Transverse colon (tissue), 4 donors: ENCODE data around the gene PDF. TPM values are rescaled to one million over a fixed set of nuclear protein-coding genes. Genes with fewer than 3 reads are reported as not detected.

Experiments used
- DNase-seq: peaks from one replicate; pipeline ENCODE4 v3.0.0-alpha.2; 2019
- H3K27ac ChIP-seq, 4 donors: fragments of 200-600 bp; sonication (generic); 2 replicates each; pipeline ENCODE4 v1.5.1; 2016 to 2018; ENCODE audit warnings: inconsistent platforms in 4 of 4
- H3K27me3 ChIP-seq: fragments of 200-600 bp; sonication (generic); 2 replicates; pipeline ENCODE4 v1.5.1; 2017; ENCODE audit warnings: inconsistent platforms
- H3K36me3 ChIP-seq, 4 donors: fragments of 200-600 bp; sonication (generic); 2 replicates each; pipeline ENCODE4 v1.5.1; 2017 to 2019; ENCODE audit warnings: inconsistent platforms in 4 of 4
- H3K4me1 ChIP-seq, 4 donors: fragments of 200-600 bp; sonication (generic); 2 replicates each; pipeline ENCODE4 v1.5.1; 2017 to 2020; ENCODE audit warnings: inconsistent platforms in 4 of 4
- H3K4me3 ChIP-seq, 4 donors: fragments of 200-600 bp; sonication (generic); 1 replicate in 1 of 4; 2 replicates in 3 of 4; pipeline versions ENCODE4 v1.5.1 to v1.6.1; 2017 to 2019; ENCODE audit warnings: inconsistent platforms in 4 of 4
- H3K9me3 ChIP-seq, 2 donors: fragments of 200-600 bp; sonication (generic); 2 replicates each; pipeline ENCODE4 v1.5.1; 2017 to 2019; ENCODE audit warnings: inconsistent platforms in 2 of 2
- CTCF ChIP-seq, 5 experiments: fragments of 200-600 bp in 3 of 5; fragments of 450-650 bp in 2 of 5; sonication (generic) in 3 of 5; IDR thresholded peaks; 1 replicate in 2 of 5; 2 replicates in 3 of 5; pipeline ENCODE4 v1.5.1; 2016 to 2017; ENCODE audit warnings: antibody characterized with exemption in 5 of 5, inconsistent platforms in 3 of 5, mild to moderate bottlenecking in 2 of 5, moderate library complexity in 1 of 5
- EP300 ChIP-seq: sonication (generic); formaldehyde crosslinking; IDR thresholded peaks from one replicate; pipeline ENCODE4 v1.6.1; 2017; ENCODE audit warnings: antibody characterized with exemption, low read depth
- POLR2A ChIP-seq: fragments of 450-650 bp; IDR thresholded peaks from one replicate; pipeline ENCODE4 v1.6.1; 2016; ENCODE audit warnings: antibody characterized with exemption, mild to moderate bottlenecking, moderate library complexity
- POLR2AphosphoS5 ChIP-seq, 3 donors: sonication (generic); formaldehyde crosslinking; IDR thresholded peaks; one replicate each; pipeline ENCODE4 v1.6.1; 2016; ENCODE audit warnings: antibody characterized with exemption in 3 of 3
- WGBS, 2 donors: methylation state at CpG; one replicate each; pipeline ENCODE4 v1.1.5; 2018; ENCODE audit warnings: low coverage in 1 of 2; 5-methylcytosine and 5-hydroxymethylcytosine counted together
- in situ Hi-C, 4 donors: fragments of 200-750 bp; cut with MboI; loops; one replicate each; pipeline versions ENCODE4 v1.15.0 to v1.15.1; 2017; ENCODE audit warnings: low sequenced_read_pairs in 3 of 4, low pct_ligation_motif_present in 1 of 4, low pct_unique_long_range_greater_than_20kb in 1 of 4
- intact Hi-C: fragments of 100-400 bp; cut with DNase I; formaldehyde crosslinking; loops from one replicate; pipeline ENCODE4 v1.15.1; 2023; ENCODE audit warnings: low total_unique reads
- total RNA-seq, 4 donors: library from RNA; depleted of rRNA; stranded (reverse); fragments of >200 nt; gene quantifications; one replicate each; pipeline ENCODE4 v1.1.0, GENCODE V29; 2016

The PDF gene
- total RNA-seq, 4 donors from 2014 or later, result 2.2 to 19.5 (median 8.8) TPM

DNA sequence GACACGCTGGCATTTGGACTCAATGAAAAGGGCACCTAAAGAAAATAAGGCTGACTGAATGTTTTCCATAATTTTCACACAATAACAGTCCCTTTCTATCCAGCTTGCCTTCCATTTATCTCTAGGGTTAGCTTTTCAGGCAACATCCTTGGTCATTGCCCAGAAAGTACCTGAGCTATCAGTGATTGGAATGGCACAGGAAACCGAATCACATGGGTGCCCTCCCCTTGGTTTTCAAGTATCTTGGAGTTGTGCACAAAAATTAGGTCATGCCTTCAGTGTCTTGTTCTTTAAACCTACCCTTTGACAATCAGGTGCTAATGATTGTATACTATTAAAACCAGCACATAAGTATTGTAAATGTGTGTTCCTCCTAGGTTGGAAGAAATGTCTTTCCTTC lies 22.5 kb downstream of the PDF start:
- Histone ChIP-seq H3K9me3 (no peaks in the 10 kb centered on the region), H3K4me3 (no peak overlapping the region), H3K4me1 (peaks cover 10 to 15% (median 13%) of the 10 kb centered on the region in 4 donors), H3K27ac (no peak overlapping the region), H3K27me3 (no peaks in the 10 kb centered on the region), H3K36me3 (peaks cover 0 to 4% (median 0%) of the 10 kb centered on the region in 4 donors)
- no peak for DNase-seq
- intact Hi-C loops, result no loop called here
- TF ChIP-seq POLR2AphosphoS5 (IDR thresholded peaks at IDR 0.05) (no peak), POLR2A (no peak), CTCF (IDR thresholded peaks at IDR 0.05) (no peak), EP300 (no peak)
- WGBS, 2 donors, result 94 to 100% methylated on average over 1 to 2 of the region's 2 CpGs
- in situ Hi-C loops, result no loop called here

DNA sequence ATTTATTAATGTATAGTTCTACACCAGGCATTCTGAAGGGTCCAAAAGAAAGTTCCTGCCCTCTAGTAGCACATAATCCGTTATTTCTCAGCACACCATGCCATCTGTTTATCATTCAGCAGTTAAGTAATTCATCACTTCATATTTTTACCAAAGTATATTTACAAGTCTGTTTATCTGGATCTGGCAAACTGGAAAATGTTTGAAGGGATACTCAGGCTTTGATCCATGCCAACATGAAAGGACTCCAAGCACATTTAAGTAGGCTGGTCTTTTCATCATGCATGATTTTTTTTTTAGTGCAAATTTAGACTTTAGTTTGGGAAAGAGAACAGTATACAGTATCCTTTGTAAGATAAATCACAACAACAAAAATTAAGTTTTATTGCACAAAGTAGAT lies 23.3 kb downstream of the PDF start:
- H3K27ac ChIP-seq, result no peak overlapping the region
- no peak overlapping the region for H3K4me3 ChIP-seq
- 64 to 90% methylated on average over 1 of the region's 1 CpG for WGBS, 2 donors
- H3K36me3 ChIP-seq, result peaks cover 0 to 4% (median 0%) of the 10 kb centered on the region in 4 donors
- no peak for TF ChIP-seq CTCF (IDR thresholded peaks at IDR 0.05)
- no peak for TF ChIP-seq POLR2AphosphoS5 (IDR thresholded peaks at IDR 0.05)
- TF ChIP-seq POLR2A, result no peak
- TF ChIP-seq EP300, result no peak
- H3K9me3 ChIP-seq, result no peaks in the 10 kb centered on the region
- no peak for DNase-seq
- H3K27me3 ChIP-seq, result no peaks in the 10 kb centered on the region
- intact Hi-C loops, result no loop called here
- peaks cover 2 to 7% (median 5%) of the 10 kb centered on the region in 4 donors for H3K4me1 ChIP-seq
- in situ Hi-C loops, result no loop called here

- Histone ChIP-seq H3K36me3 (peaks cover 0 to 9% (median under 1%) of the 10 kb centered on the region in 4 donors), H3K4me3 (no peak overlapping the region), H3K27me3 (no peaks in the 10 kb centered on the region), H3K4me1 (peaks cover 0 to 6% (median 3%) of the 10 kb centered on the region in 4 donors), H3K27ac (no peak overlapping the region), H3K9me3 (no peaks in the 10 kb centered on the region)
- no peak for DNase-seq
- TF ChIP-seq POLR2AphosphoS5 (IDR thresholded peaks at IDR 0.05) (no peak), EP300 (no peak), POLR2A (no peak), CTCF (IDR thresholded peaks at IDR 0.05) (no peak)
- WGBS, 2 donors, result 70 to 91% methylated on average over 1 of the region's 1 CpG
- in situ Hi-C loops (no loop called here), intact Hi-C loops (no loop called here)
Observed at GRCh38 chr16:69306031-69306430, 24.4 kb downstream of the PDF start.

GRCh38 chr16:69302301-69302700 lies 28.1 kb downstream of the PDF start:
- H3K27me3 ChIP-seq, result no peaks in the 10 kb centered on the region
- TF ChIP-seq POLR2AphosphoS5 (IDR thresholded peaks at IDR 0.05) (no peak), CTCF (IDR thresholded peaks at IDR 0.05) (no peak), POLR2A (no peak), EP300 (no peak)

More at GRCh38 chr16:69302301-69302700, 28.1 kb downstream of the PDF start:
- Histone ChIP-seq H3K27ac (no peak overlapping the region), H3K9me3 (no peaks in the 10 kb centered on the region), H3K4me1 (no peaks in the 10 kb centered on the region), H3K36me3 (peaks cover 0 to 22% (median 10%) of the 10 kb centered on the region in 4 donors), H3K4me3 (no peak overlapping the region)
- in situ Hi-C loops, result no loop called here
- no peak for DNase-seq
- intact Hi-C loops, result no loop called here
- 91 to 95% methylated on average over 4 of the region's 4 CpGs for WGBS, 2 donors
